Activated naive CD4-positive, alpha-beta T cell treated with anti-CD3 and anti-CD28 coated beads, Interleukin-2, amount 10 ng/mL, durations not matched to agents 7 days and 5 days (primary cell): Measurements from ENCODE around the gene TSHZ3.

Experiments
- CTCF ChIA-PET: fragments of 350-600 bp; sonication (Branson Sonifier 250); formaldehyde crosslinking; loops from one replicate; lab custom pipeline; 2021; ENCODE audit warnings: antibody characterized with exemption; lab: Charles Lee
- DNase-seq: peaks from one replicate; pipeline ENCODE4 v3.0.0-alpha.2; 2020
- H3K27ac Mint-ChIP-seq: one replicate; pipeline ENCODE4 v1.8.0; 2021; ENCODE audit warnings: mild to moderate bottlenecking, moderate library complexity, mixed read lengths
- H3K27me3 Mint-ChIP-seq: one replicate; pipeline ENCODE4 v1.8.0; 2021; ENCODE audit warnings: mild to moderate bottlenecking, mixed read lengths
- H3K36me3 Mint-ChIP-seq: one replicate; pipeline ENCODE4 v1.8.0; 2021; ENCODE audit warnings: mixed read lengths
- H3K4me1 Mint-ChIP-seq: one replicate; pipeline ENCODE4 v1.8.0; 2021; ENCODE audit warnings: mixed read lengths
- H3K4me3 Mint-ChIP-seq: one replicate; pipeline ENCODE4 v1.8.0; 2021; ENCODE audit warnings: mild to moderate bottlenecking, moderate library complexity, mixed read lengths
- H3K9me3 Mint-ChIP-seq: one replicate; pipeline ENCODE4 v1.8.0; 2021; ENCODE audit warnings: mixed read lengths

TSHZ3 gene

GRCh38 chr19:31231237-31231636, 118.0 kb downstream of the TSHZ3 start:
- Mint-ChIP-seq H3K36me3 (no peaks in the 10 kb centered on the region), H3K27ac (no peak overlapping the region), H3K9me3 (no peaks in the 10 kb centered on the region), H3K4me3 (no peak overlapping the region), H3K4me1 (no peaks in the 10 kb centered on the region), H3K27me3 (peaks cover 15% of the 10 kb centered on the region)
- DNase-seq: no peak
- CTCF ChIA-PET: no interaction called here

GRCh38 chr19:31226151-31226935, 122.9 kb downstream of the TSHZ3 start:
- DNase-seq: no peak
- Mint-ChIP-seq H3K36me3 (no peaks in the 10 kb centered on the region), H3K4me1 (peaks cover 7% of the 10 kb centered on the region), H3K27ac (no peak overlapping the region), H3K9me3 (no peaks in the 10 kb centered on the region), H3K4me3 (no peak overlapping the region), H3K27me3 (peaks cover 12% of the 10 kb centered on the region)
- CTCF ChIA-PET: no interaction called here
